KOPT-K1 (cell line): Measurements from ENCODE around the gene LNP1.

Experiments used
- H3K27ac ChIP-seq: fragments of 200-600 bp; sonication (generic); 2 replicates; pipeline ENCODE4 v1.5.1; 2016; ENCODE audit warnings: antibody characterized with exemption, mild to moderate bottlenecking, low read depth, low read length; ENCODE audit not compliant: poor library complexity, severe bottlenecking
- H3K36me3 ChIP-seq: fragments of 200-600 bp; sonication (generic); 2 replicates; pipeline ENCODE4 v1.5.1; 2017; ENCODE audit warnings: antibody characterized with exemption, mild to moderate bottlenecking, low read length, moderate library complexity; ENCODE audit not compliant: insufficient read depth
- H3K9me3 ChIP-seq: fragments of 200-600 bp; sonication (generic); 2 replicates; pipeline ENCODE4 v1.5.1; 2017; ENCODE audit warnings: antibody characterized with exemption, low read length, mild to moderate bottlenecking; ENCODE audit not compliant: insufficient read depth, poor library complexity, severe bottlenecking

LNP1 gene

GRCh38 chr3:100384733-100385525, 16.4 kb upstream of the LNP1 start:
- Histone ChIP-seq H3K27ac (no peak overlapping the region), H3K36me3 (peaks cover 100% of the 10 kb centered on the region), H3K9me3 (peaks cover 18% of the 10 kb centered on the region)

- peaks cover 91% of the 10 kb centered on the region for H3K36me3 ChIP-seq
- H3K9me3 ChIP-seq, result peaks cover 25% of the 10 kb centered on the region
- H3K27ac ChIP-seq, result no peak overlapping the region
Observed at GRCh38 chr3:100386437-100387074, 14.8 kb upstream of the LNP1 start.

DNA sequence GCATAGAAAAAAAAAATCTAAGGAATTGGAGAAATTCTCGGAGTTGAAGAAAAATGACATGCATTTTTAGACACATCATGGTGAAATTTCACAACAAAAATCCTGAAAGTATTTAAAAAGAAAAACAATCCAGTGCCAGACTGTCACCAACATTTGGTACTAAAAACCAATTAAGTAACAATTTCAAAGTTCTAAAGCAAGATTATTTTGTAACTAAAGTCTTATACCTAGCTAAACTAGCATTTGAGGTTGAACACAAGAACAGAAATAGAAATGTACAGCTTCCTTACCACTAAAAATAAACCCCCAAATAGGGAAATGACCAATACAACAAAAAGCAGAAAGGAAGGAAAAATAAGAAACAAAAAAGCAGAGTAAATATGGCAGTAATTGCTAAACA, 12.3 kb upstream of the LNP1 start:
- H3K9me3 ChIP-seq, result peaks cover 25% of the 10 kb centered on the region
- peaks cover 79% of the 10 kb centered on the region for H3K36me3 ChIP-seq
- no peak overlapping the region for H3K27ac ChIP-seq

DNA sequence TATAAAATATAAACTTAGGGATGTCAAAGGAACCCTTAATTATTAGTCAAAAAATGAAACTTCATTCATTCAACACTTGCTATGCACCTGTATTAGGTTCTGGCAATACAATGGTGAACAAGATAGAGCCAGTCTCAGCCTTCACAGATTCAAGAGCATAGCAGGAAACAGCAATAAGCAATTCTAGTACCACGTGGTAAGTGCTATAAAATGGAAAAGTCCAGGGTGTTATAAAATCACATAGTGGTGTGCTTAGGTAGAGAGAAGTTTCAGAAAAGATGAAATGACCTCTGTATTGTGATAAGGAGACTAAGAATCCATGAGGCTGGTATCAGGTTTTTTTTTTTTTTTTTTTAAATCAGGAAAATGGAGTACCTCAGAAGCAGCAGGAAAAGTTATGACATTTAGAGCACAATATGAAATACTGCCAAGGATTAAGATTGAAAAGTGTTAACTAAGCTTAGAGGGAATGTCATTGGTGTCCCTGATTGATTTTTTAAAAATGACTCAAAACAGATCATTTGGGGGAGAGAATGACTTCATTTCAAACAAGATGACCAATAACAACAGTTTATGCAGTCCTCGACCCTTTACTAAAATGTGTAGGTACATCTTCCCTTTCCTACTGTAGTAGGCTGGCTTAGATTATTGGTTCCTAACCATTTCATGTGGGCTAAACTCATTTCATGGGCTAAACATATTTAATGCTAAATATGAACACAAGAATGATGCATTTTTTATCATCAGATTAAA, 5.5 kb upstream of the LNP1 start:
- H3K36me3 ChIP-seq, result peaks cover 25% of the 10 kb centered on the region
- no peaks in the 10 kb centered on the region for H3K9me3 ChIP-seq

DNA sequence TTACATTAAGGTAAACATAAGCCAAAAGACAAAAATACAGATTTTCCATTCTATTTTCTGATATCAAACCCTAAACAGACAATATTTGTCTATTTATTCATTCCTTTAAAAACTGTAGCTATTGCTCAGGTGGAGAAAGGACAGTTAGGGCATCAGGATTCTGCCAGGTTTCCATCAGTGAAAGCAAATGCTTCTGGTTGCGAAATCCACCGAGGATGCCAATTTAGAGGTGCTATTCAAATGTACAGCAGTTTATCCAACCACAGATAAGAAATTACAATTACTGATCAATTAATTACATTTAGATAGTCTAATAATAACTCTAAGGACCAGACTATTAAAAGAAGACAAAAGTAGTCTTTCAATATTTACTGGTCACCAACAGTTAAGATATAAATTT, 4.4 kb upstream of the LNP1 start:
- H3K9me3 ChIP-seq, result no peaks in the 10 kb centered on the region
- peaks cover 21% of the 10 kb centered on the region for H3K36me3 ChIP-seq
- no peak overlapping the region for H3K27ac ChIP-seq

More for the DNA sequence above, 5.5 kb upstream of the LNP1 start:
- no peak overlapping the region for H3K27ac ChIP-seq

GRCh38 chr3:100399341-100400071, 1.8 kb upstream of the LNP1 start:
- Histone ChIP-seq H3K27ac (peak overlapping the region; percentile 92), H3K36me3 (peaks cover 9% of the 10 kb centered on the region), H3K9me3 (no peaks in the 10 kb centered on the region)

DNA sequence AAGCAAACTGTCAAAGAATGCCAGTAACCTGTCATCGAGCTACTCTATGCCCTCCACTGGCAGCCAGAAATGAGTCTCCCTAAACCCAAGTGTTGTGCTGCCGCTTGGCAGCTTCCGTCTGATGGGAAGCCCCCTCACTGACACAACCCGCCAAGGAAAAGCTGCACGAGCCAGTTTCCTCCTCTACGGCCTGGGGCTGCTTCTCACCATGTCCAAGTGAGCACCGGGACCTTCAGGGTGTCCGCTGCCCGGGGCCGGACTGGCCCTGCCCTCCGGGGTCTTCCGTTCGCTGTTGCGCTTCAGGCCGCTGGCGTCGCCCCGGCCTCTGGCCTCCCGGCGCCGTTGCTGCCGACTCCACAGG, 940 bp upstream of the LNP1 start:
- H3K36me3 ChIP-seq, result peaks cover 5% of the 10 kb centered on the region; the same call in 1 of the 2 replicates
- H3K9me3 ChIP-seq, result no peaks in the 10 kb centered on the region
- H3K27ac ChIP-seq, result peak overlapping the region; percentile 92

GRCh38 chr3:100401674-100402041, 319 bp downstream of the LNP1 start:
- Histone ChIP-seq H3K9me3 (peaks cover under 1% of the 10 kb centered on the region), H3K27ac (peak overlapping the region; percentile 92), H3K36me3 (peaks cover 5% of the 10 kb centered on the region; the same call in 1 of the 2 replicates)

DNA sequence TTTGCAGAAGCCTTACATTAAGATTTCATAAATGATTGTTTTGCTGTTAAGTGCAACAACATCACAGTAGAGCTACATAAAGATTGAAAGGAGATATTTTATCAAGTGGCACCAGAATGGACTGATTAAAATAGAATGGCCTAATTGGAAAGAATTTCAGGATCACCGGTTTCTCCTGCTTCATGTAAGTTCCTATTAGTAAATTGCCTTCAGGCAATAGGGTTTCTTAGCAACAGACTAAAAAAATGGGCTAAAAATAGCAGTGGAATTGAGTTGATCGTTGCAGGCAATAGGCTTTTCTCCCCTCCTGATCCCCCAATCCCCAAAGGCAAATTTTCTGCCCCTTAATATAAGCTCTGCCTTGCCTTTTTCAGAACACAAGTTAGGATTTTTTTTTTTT, 917 bp downstream of the LNP1 start:
- Histone ChIP-seq H3K9me3 (peaks cover 6% of the 10 kb centered on the region), H3K36me3 (peaks cover 1% of the 10 kb centered on the region; the same call in 1 of the 2 replicates), H3K27ac (peak overlapping the region; percentile 92)

GRCh38 chr3:100402891-100403290, 1.6 kb downstream of the LNP1 start:
- no peaks in the 10 kb centered on the region; the same call in 1 of the 2 replicates for H3K36me3 ChIP-seq
- H3K27ac ChIP-seq, result peak overlapping the region; percentile 92
- peaks cover 13% of the 10 kb centered on the region for H3K9me3 ChIP-seq

GRCh38 chr3:100403362-100404249, 2.3 kb downstream of the LNP1 start:
- no peaks in the 10 kb centered on the region; the same call in 1 of the 2 replicates for H3K36me3 ChIP-seq
- H3K9me3 ChIP-seq, result peaks cover 20% of the 10 kb centered on the region
- peak overlapping the region; percentile 92 for H3K27ac ChIP-seq

GRCh38 chr3:100404250-100404548, 2.9 kb downstream of the LNP1 start:
- H3K9me3 ChIP-seq, result peaks cover 21% of the 10 kb centered on the region
- H3K36me3 ChIP-seq, result no peaks in the 10 kb centered on the region
- no peak overlapping the region for H3K27ac ChIP-seq

DNA sequence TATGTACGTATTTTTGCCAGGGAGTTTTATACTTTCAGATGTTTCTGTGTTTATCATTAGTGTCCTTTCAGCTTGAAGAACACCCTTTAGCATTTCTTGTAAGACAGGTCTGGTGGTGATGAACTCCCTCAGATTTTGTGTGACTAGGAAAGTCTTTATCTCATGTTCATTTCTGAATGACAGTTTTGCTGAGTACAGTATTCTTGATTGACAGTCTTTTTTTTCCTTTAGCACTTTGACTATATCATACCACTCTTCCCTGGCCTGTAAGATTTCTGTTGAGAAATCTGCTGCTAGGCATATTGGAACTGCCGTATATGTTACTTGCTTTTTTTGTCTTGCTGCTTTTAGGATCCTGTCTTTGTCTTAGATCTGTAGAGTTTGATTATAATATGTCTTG, 5.8 kb downstream of the LNP1 start:
- H3K9me3 ChIP-seq, result peaks cover 31% of the 10 kb centered on the region
- peaks cover 7% of the 10 kb centered on the region; the same call in 1 of the 2 replicates for H3K36me3 ChIP-seq
- H3K27ac ChIP-seq, result no peak overlapping the region

DNA sequence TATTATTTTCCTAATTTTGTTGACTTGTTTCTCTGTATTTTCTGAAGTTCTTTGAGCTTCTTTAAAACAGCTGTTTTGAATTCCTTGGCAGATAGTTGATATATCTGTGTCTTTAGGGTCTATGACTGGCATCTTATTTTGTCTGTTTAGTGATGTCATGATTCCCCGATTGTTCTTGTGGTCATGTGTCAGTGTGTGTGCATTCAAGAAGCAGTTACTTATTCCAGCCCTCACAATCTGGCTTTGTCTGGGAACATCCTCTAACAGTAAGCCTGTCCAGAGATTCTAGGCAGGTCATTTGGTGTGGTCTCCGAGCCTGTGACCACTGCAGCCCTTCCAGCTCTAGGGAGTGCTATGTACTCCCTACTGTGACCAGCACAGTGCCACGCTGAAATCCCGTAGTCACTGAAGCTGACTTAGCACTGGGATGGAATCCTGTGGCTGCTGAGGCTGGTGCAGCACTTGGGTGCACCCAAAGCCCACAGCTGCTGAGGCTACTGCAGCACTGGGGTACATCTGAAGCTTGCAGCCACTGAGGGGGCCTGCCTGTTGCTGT, 6.7 kb downstream of the LNP1 start:
- Histone ChIP-seq H3K27ac (no peak overlapping the region), H3K9me3 (peaks cover 31% of the 10 kb centered on the region), H3K36me3 (peaks cover 7% of the 10 kb centered on the region; the same call in 1 of the 2 replicates)
